KMS-11 (cell line): Measurements from ENCODE around the gene CACNA1D.

ENCODE experiments used
- H2AFZ ChIP-seq: fragments of 200-600 bp; sonication (generic); 2 replicates; pipeline ENCODE4 v1.6.1; 2016; ENCODE audit warnings: antibody characterized with exemption, mixed run types, low read depth
- H3K27ac ChIP-seq: fragments of 200-600 bp; sonication (generic); 2 replicates; pipeline ENCODE4 v1.6.1; 2016; ENCODE audit warnings: mild to moderate bottlenecking, mixed run types
- H3K27me3 ChIP-seq: fragments of 200-600 bp; sonication (generic); 2 replicates; pipeline ENCODE4 v1.6.1; 2017; ENCODE audit warnings: mild to moderate bottlenecking, low read depth, mixed run types, moderate library complexity; ENCODE audit not compliant: insufficient read depth
- H3K36me3 ChIP-seq: fragments of 200-600 bp; sonication (generic); 2 replicates; pipeline ENCODE4 v1.6.1; 2017; ENCODE audit warnings: mild to moderate bottlenecking, mixed run types; ENCODE audit not compliant: insufficient read depth
- H3K4me1 ChIP-seq: fragments of 200-600 bp; sonication (generic); 2 replicates; pipeline ENCODE4 v1.6.1; 2016; ENCODE audit warnings: mild to moderate bottlenecking, low read depth, mixed run types; ENCODE audit not compliant: poor library complexity, severe bottlenecking
- H3K4me2 ChIP-seq: fragments of 200-600 bp; sonication (generic); 2 replicates; pipeline ENCODE4 v1.7.0; 2016; ENCODE audit warnings: mild to moderate bottlenecking, mixed run types
- H3K4me3 ChIP-seq: fragments of 200-600 bp; sonication (generic); IDR thresholded peaks from 2 replicates; pipeline ENCODE4 v1.6.1; 2017; ENCODE audit warnings: low read depth, low read length, mixed read lengths; ENCODE audit not compliant: insufficient read depth
- H3K79me2 ChIP-seq: fragments of 200-600 bp; sonication (generic); 2 replicates; pipeline ENCODE4 v1.6.1; 2016; ENCODE audit warnings: low read depth, mixed run types; ENCODE audit not compliant: insufficient read depth
- H3K9ac ChIP-seq: fragments of 200-600 bp; sonication (generic); 2 replicates; pipeline ENCODE4 v1.6.1; 2016; ENCODE audit warnings: mild to moderate bottlenecking, mixed run types
- H4K20me1 ChIP-seq: fragments of 200-600 bp; sonication (generic); 2 replicates; pipeline ENCODE4 v1.6.1; 2016; ENCODE audit warnings: mild to moderate bottlenecking, mixed run types; ENCODE audit not compliant: insufficient read depth
- CTCF ChIP-seq: fragments of 200-600 bp; sonication (generic); conservative IDR thresholded peaks from 2 replicates; pipeline ENCODE4 v1.6.1; 2017; ENCODE audit warnings: low read depth, mild to moderate bottlenecking, antibody characterized with exemption, low read length, moderate library complexity, mixed read lengths

Gene CACNA1D

GRCh38 chr3:53856964-53857363 is 362.6 kb downstream of the CACNA1D start:
- no peak overlapping the region for H3K4me2 ChIP-seq

GRCh38 chr3:53858096-53858741 is 363.8 kb downstream of the CACNA1D start:
- Histone ChIP-seq H3K79me2 (no peaks in the 10 kb centered on the region), H3K4me1 (no peaks in the 10 kb centered on the region), H3K4me3 (no peak overlapping the region), H3K27ac (no peak overlapping the region), H3K9ac (no peak overlapping the region), H3K36me3 (no peaks in the 10 kb centered on the region), H3K27me3 (no peaks in the 10 kb centered on the region), H3K4me2 (no peak overlapping the region), H2AFZ (no peak overlapping the region), H4K20me1 (no peaks in the 10 kb centered on the region)
- TF ChIP-seq CTCF: no peak

More at GRCh38 chr3:53856964-53857363, 362.6 kb downstream of the CACNA1D start:
- no peak overlapping the region for H2AFZ ChIP-seq
- H3K4me3 ChIP-seq: no peak overlapping the region
- H3K27me3 ChIP-seq: no peaks in the 10 kb centered on the region
- no peaks in the 10 kb centered on the region for H4K20me1 ChIP-seq
- TF ChIP-seq CTCF: no peak
- no peak overlapping the region for H3K27ac ChIP-seq
- H3K79me2 ChIP-seq: no peaks in the 10 kb centered on the region
- H3K4me1 ChIP-seq: no peaks in the 10 kb centered on the region
- H3K9ac ChIP-seq: no peak overlapping the region
- no peaks in the 10 kb centered on the region for H3K36me3 ChIP-seq

- Histone ChIP-seq H3K27ac (no peak overlapping the region), H3K9ac (no peak overlapping the region), H3K4me1 (no peaks in the 10 kb centered on the region), H4K20me1 (no peaks in the 10 kb centered on the region), H3K4me2 (no peak overlapping the region), H3K27me3 (no peaks in the 10 kb centered on the region), H2AFZ (no peak overlapping the region), H3K4me3 (no peak overlapping the region), H3K79me2 (no peaks in the 10 kb centered on the region), H3K36me3 (no peaks in the 10 kb centered on the region)
- no peak for TF ChIP-seq CTCF
Measured at GRCh38 chr3:53859178-53859577, 364.8 kb downstream of the CACNA1D start.

DNA sequence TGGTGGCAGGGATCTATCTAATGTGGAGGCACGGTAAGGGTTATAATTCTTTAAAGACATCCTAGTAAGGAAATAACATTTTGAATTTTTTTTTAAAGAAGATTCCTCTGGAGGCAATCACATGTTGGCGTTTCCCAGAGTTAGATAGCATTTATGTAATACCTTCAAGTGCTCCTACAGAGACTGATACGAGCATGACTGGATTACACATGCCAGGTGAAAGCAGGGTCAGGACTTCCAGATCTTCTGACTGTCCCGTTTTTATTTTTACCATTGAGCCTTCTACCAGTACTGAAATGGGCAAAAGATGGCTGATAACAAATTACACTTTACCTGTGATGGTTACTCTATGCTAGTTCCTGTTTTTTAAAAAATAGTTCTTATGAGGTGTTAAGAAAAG is 365.8 kb downstream of the CACNA1D start:
- H4K20me1 ChIP-seq: no peaks in the 10 kb centered on the region
- H2AFZ ChIP-seq: no peak overlapping the region
- no peaks in the 10 kb centered on the region for H3K4me1 ChIP-seq
- H3K4me3 ChIP-seq: no peak overlapping the region
- H3K27me3 ChIP-seq: no peaks in the 10 kb centered on the region
- no peaks in the 10 kb centered on the region for H3K36me3 ChIP-seq
- no peak overlapping the region for H3K9ac ChIP-seq
- H3K27ac ChIP-seq: no peak overlapping the region
- no peaks in the 10 kb centered on the region for H3K79me2 ChIP-seq
- H3K4me2 ChIP-seq: no peak overlapping the region
- TF ChIP-seq CTCF: no peak
